Stimulated activated CD4-positive, alpha-beta T cell treated with anti-CD3 and anti-CD28 coated beads, Interleukin-12 subunit alpha, Interleukin-12 subunit beta, amount 100 ng/mL, for 48 hours (primary cell): ENCODE results near the gene CALML5.

Experiments used
- DNase-seq, 3 donors: peaks; one replicate each; pipeline ENCODE4 v3.0.0-alpha.2; 2020; ENCODE audit warnings: low read depth in 2 of 3, low spot score in 1 of 3

CALML5 gene

DNA sequence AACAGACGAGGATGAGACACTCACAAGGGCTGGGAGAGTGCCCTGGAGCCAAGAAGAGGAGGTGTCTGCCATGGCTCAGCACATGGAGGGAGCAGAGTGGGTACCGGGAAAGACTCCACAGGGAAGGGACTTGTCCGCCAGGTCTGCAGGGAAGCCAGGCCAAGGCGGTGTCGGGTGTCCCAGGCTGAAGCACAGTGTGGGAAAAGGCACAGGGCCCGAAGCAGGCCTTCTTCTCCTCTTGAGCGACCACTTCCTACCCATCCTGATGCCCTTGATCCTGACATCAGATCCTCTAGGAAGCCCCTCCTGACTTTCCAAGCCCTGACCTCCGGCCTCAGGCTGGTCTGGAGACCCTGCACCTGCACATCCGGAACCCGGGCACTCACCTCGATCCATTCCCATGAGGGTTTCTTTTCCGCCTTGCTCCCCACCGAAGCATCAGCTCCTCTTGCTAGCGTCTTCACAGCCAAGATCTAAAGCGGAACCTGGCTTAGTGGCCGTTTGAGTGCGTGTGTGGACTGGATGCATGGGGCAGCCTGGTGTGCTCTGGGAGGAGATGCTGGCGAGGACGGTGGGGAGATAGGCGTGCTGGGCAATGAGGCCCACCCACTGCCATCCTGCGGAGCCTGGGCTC, 33.8 kb upstream of the CALML5 start:
- no peak for DNase-seq

DNA sequence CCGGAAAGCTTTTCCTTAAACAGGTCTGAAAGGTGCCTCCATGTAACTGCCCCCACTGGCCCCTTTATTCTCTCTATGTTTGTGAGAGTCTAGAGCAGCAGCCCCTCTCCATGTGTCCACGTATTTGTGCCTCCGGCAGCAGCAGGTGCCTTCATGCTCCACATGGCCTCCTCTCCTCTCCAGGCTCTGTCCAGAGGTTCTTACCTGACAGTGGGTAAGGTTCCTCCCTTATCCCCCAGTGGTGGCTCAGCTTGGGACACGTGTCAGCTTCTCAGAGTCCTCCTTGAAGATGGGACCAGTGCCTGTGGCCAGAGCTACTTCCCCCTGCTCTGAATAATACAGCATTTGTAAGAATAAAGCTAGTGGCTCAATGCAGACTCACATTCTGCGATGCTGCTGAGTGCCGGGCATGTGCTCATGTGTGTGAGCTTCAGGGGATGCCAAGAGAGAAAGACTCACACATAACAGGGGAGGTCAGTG, 33.3 kb upstream of the CALML5 start:
- no peak for DNase-seq

DNA sequence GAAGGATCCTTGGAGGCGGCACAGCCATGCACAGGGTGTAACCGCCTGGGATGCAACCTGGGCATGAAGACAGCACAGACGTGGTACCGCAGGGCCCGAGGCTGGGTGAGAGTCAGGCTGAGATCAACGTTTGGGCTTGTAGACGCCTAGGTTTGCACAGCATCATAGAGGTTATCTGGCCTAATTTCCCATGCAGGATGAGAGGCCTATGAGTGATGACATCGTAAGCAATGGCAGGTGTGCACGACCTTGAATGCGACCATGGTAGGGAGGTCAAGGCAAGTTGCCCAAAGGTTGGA, 32.9 kb upstream of the CALML5 start:
- no peak for DNase-seq

DNA sequence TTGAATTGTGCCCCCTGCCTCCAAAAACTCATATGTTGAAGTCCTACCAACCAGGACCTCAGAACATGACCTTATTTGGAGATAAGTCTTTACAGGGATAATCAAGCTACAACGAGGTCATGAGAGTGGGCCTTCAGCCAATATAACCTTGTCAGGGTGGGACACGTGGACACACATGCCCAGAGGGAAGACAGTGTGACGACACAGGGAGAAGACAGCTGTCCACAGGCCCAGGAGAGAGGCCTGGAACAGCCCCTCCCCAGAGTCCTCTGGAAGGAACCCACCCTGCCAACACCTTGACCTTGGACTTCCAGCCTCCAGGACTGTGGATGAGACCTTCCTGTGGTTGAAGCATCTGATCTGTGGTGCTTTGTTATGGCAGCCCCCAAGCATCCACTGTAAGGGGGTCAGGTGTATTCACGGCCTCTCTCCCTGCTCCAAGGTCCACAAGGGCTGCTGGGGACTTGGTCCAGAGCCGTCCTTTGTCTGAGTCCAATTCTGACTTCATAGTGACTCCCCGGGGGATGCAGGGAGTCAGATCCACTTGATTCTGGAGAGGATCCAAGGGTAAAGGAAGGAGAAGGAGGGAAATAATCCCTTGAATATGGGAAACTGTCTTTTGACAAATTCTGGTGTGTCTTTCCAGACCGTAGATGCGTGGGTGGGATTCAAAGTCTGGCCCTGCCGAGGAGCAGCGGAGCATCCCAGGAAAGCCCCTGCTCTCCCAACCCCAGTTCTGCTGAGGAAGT, 32.4 kb upstream of the CALML5 start:
- no peak for DNase-seq

- DNase-seq = no peak
Measured at GRCh38 chr10:5530846-5531557, 31.6 kb upstream of the CALML5 start.

DNA sequence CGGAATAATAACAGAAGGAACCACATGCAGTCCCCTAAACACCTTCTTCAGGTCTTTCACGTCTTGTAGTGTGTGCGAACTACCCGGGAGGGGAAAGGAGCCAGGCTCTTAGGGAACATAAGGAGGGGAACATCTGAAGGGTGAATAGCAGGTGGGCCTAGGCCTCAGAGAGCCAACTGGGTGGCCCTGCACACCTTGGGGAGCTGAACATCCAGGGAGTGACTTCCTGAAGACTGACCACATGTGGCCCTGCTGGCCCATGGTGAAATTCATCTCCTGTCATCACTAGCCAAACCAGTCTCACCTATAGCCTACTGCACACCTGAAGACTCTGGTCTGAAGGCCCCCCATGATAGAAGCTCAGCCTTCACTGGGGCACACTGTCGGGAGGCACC, 31.0 kb upstream of the CALML5 start:
- DNase-seq = no peak

- no peak for DNase-seq
Measured at GRCh38 chr10:5529702-5530411, 30.5 kb upstream of the CALML5 start.

GRCh38 chr10:5528989-5529701, 29.8 kb upstream of the CALML5 start:
- no peak for DNase-seq

- DNase-seq = no peak
Measured at GRCh38 chr10:5527332-5528200, 28.2 kb upstream of the CALML5 start.

GRCh38 chr10:5526691-5527331, 27.4 kb upstream of the CALML5 start:
- DNase-seq = no peak

DNA sequence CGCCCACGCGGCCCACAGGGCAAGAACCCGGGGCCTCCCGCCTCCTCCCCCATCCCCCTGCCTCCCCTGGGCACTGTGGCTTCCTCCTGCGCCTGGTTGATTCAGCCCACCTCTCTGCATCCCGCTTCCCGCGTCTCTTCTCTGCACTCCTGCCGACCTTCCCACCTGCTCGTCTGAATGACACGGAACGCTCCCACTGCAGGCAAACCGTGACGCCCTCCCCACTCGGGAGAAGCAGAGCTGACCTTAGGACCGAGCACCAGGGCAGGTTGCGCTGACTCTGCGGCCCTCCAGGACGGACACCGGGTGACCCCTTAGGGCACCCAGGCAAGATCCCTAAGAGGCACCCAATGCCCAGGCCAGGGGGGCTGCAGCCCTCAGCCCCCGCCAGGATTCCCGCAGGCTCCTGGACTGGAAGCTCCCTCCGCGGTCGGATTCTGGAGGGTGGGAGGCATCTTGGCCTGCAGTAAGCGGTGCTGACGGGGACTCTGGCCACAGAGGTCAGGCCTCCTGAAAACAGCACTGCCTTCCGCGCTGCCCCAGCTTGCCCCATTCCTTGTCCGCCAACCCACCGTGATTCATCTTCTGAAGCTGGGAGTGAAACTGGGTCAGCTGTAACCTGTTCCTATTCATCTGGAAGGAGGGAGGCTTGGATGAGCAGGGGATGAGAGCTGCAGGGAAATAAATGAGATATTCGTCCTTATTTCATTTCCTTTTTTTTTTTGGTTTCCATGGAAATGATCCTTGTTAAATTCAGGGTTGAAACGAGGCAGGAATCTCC, 26.4 kb upstream of the CALML5 start:
- no peak for DNase-seq

DNA sequence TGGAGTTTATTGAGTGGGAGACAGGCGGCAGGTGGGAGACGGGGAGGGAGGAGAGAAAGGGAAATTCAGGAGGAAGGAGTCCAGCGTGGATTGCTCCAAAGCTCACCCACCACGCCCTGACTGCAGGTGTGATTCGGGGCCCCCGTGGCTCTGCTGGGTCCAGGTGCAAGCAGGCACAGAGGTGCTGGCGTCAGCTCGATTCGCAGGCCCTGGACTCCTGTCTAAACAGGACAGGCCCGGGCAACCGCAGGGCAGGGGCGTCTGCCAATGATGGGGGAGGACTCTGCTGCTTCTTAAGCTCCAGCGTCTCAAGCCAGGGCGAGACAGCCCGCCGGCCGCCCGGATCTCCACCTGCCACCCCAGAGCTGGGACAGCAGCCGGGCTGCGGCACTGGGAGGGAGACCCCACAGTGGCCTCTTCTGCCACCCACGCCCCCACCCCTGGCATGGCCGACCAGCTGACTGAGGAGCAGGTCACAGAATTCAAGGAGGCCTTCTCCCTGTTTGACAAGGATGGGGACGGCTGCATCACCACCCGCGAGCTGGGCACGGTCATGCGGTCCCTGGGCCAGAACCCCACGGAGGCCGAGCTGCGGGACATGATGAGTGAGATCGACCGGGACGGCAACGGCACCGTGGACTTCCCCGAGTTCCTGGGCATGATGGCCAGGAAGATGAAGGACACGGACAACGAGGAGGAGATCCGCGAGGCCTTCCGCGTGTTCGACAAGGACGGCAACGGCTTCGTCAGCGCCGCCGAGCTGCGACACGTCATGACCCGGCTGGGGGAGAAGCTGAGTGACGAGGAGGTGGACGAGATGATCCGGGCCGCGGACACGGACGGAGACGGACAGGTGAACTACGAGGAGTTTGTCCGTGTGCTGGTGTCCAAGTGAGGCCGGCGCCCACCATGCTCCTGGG, 25.5 kb upstream of the CALML5 start, which contains the start of gene CALML3:
Gene CALML3, plus strand, starts transcription at position 321 of the 920 bp plus-strand sequence. Its CDS starts 125 bp downstream, at position 446.
- DNase-seq = no peak

GRCh38 chr10:5523796-5524574, 24.6 kb upstream of the CALML5 start:
- no peak for DNase-seq

- no peak for DNase-seq
Measured at GRCh38 chr10:5522913-5523560, 23.7 kb upstream of the CALML5 start.

GRCh38 chr10:5519054-5519453, 19.7 kb upstream of the CALML5 start:
- no peak for DNase-seq

DNA sequence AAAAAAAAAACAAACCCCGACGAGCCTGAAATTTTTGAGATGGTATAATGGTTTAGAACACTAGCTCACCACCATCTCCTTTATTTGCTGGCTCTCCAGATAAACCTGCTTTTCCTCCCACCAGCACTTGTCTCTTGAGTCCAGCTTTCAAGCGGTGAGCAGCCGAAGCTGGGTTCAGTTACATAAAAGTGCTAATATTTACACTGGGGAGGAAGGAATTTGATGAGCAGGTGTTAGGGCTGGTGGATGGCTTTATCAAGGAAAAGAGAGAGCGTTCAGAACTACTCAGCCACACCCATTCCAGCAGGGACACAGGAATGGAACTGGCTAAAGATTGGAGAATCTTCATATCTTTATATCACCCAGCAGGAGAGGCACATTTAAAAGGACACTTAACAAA, 18.8 kb upstream of the CALML5 start:
- no peak for DNase-seq
